HG03521 (cell line): ENCODE measurements around the gene CCDC146.

ENCODE experiments used
- ATAC-seq: cut with Tn5 transposase; IDR thresholded peaks from one replicate; pipeline ENCODE4 v1.9.1; 2021; ENCODE audit warnings: mild to moderate bottlenecking, moderate library complexity; ENCODE audit not compliant: unreplicated experiment

The CCDC146 gene

DNA sequence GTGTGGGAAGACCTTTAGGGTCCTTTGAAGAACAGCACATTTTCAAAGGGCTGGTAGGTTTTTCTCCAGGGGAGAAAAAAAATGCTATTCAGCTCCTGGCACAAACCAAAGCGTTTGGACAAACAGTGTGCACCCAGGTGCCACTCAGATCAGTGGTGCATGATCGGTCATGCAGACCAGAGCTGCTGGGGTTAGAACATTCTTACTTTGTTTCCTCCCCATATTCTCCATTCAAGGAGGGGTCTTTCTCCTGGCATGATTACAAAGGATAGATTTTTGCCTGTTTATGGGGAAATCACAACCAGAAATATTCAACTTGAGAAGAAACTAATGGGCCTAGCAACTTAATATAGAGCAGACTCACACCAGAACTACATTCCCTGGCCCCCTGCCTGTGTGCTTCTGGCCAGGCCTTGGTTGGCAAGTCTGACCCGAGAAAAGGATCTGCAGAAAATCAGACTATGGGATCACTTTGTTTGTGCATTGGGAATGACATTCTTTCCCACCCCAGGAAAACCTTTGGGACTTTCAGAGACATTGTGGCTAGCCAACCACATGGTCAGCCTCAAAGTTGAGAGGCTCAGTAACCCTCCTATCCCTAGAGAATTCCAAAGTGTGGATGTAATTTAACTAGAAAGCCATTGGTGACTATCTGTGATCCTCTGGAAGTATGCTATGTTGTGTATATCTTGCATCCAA, 159.5 kb downstream of the CCDC146 start:
- ATAC-seq, result no peak

DNA sequence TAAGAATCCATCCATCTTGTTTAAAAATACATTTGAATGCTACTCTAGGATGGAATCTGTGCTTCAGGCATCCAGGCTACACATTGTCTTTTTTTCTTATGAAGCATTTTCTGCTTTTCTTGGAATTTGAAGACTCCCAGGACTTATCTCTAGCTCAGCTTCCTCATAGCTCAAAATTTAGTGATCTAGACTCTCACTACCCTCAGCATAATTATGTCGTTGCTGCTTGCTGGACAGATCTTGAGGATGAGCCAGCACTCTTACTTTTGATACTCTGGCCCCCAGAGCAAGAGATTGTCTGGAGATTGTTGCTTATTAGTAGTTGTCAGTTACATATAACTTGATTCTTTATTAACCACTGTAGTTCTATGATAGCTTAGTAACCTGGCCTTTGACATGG, 160.5 kb downstream of the CCDC146 start:
- ATAC-seq, result no peak

DNA sequence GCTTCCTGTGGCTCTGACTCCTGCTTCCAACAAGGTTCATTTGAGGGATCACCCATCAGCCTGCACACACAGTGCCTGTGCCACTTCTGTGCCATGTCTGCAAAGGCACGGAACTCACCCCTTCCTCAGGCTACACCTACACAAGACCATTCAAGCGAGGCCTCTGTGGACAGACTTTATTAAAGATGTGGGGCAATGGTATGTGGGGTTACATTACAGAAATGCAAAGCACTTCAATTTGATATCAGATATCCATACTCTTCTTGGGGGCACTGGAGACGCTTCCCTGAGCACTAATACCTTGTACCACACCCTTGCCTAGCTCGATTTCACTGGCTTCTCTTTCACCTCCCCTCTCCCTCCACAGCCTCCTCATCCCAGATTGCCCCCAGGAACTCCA, 161.6 kb downstream of the CCDC146 start:
- no peak for ATAC-seq

DNA sequence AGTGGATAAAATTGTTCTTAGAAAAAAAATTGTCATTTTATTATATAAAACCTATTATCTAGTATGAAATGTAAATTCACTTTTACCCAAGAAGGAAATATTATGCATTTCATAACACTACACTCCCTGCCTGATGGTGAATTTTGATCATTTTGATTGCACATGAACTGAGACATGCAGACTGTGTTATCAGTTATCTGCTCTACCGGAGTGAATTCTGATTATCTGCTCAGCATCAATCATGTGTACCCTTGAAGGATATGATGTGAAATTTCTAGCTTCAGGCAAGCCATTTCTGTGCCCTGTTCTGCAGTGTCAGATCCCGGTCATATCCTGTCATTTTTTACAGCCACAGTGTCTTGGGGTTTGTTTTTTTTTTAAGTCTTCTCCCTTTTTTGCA, 162.2 kb downstream of the CCDC146 start:
- no peak for ATAC-seq

DNA sequence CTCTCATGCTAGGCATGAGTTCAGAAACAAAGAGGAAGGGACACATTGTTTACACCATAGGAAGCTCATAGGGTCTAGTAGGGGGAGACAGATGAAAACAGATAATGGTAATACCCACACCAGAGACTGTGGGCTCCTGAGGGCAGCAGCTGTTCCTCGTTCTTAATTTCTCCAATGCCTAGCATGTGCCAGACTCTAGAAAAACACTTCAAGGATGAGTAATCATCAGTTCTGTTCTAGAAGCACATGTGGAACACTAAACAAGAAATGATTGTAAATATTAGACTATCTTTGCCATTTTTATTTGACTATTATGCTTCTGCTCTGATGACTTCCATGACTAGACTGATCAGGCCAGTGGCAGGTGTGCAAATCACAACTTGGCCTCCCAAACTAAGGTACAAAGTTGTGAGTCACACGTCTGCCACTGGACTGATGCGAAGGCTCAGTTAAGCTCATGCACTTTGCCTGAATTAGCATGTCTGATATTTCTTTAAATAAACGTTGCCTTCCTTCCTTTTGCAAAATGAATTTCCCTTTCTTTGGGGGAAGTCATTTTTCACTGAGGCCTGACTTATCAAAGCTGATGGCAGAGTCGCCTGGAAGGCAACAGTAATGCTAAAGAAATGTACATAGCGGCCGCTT, 166.4 kb downstream of the CCDC146 start:
- no peak for ATAC-seq

DNA sequence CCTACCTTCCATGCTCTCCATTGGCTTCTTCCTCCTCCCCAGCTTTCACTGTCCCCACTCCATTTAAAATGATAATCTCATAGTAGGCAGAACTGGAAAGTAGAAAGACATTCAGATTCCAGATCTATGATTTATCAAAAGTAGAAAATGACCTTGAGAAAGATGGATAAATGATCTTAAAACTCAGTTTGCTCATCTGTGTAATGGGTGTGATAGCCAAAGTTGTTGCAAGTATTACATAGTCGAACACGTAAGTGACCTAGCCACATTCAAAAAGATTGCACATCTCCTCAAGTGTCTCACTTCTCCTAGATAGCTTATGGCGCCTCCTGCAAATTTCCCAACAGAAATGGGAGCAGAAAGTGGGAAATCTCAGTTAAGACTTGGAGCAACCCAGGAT, 167.0 kb downstream of the CCDC146 start:
- ATAC-seq, result no peak

DNA sequence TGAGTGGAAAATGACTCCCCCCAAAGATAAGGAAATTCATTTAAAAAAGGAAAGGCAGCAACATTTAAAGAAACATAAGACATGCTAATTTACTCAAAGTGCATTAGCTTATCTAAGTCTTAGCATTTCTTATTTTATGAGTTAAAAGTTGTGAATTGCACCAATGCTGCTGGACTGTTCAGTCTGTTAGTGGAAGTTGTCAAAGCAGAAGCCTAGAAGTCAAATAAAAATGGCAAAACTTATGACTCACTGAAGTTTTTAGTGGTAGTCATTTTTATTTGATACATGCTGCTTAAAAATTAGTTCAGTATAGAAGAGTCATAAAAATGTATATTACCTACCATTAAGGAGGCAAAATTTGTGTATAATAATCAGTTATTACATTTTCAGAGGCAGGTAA, 168.0 kb downstream of the CCDC146 start:
- ATAC-seq, result no peak

DNA sequence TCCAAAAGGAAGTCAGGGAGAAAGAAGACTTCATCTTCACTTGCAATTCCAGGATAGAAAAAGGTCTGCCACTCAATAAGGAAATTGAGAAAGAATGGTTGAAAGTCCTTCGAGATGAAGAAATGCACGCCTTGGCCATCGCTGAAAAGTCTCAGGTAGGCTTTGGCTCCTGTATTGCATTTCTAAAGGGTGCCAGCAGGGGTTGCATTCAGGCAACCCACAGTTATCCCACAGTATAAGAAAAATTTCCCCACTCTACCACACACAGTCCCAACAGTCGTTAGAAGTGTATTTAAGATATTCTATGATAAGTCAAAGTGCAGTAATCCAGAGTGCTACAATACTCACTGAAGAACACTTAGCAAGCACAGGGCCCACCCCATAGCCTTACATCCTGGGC, 170.6 kb downstream of the CCDC146 start:
- ATAC-seq, result no peak

DNA sequence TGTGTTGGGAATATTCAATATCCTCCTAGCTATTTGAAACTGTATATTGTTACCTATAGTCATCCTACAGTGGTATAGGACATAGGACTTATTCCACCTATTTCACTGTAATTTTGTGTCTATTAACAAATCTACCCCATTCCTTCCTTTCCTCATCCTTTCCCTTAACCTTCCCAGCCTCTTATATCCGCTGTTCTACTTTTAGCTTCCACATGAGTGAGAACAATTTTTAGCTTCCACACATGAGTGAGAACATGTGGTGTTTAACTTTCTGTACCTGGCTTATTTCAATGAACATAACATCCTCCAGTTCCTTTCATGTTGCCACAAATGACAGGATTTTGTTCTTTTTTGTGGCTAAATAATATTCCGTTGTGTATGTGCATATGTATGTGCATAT, 173.1 kb downstream of the CCDC146 start:
- no peak for ATAC-seq

DNA sequence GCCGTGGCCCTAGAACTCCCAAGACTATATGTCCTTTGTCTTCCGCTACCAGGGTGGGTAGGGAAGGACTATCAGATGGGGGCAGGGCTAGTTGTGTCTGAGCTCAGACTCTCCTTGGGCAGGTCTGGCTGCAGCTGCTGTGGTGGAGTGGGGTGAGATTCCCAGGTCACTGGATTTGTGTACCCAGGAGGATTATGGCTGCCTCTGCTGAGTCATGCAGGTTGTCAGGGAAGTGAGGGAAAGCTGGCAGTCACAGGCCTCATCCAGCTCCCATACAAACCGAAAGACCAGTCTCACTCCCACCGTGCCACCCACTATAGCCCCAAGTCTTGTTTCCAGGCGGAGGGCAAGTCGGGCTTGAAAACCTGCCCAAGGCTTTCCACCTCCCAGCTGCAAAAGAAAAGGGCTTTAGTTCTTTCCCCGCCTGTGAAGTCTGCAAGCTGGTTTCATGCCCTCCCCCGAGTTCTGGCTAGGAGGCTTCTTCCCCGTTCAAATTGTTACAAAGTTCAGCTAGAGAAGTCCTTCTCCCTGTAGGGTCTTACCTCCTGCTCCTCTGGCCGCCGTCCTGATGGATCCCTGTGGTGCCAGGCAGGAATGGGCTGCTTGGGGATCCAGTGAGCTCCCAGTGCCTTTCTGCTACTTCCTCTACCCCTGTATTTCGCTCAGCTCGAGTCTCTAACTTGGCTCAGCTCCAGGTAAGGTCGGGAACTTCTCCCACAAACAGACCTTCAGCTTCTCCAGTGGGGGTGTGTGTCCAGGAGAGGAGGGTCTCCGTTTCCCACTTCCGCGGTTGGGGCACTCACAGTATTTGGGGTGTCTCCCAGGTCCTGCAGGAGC, 184.0 kb downstream of the CCDC146 start:
- no peak for ATAC-seq

DNA sequence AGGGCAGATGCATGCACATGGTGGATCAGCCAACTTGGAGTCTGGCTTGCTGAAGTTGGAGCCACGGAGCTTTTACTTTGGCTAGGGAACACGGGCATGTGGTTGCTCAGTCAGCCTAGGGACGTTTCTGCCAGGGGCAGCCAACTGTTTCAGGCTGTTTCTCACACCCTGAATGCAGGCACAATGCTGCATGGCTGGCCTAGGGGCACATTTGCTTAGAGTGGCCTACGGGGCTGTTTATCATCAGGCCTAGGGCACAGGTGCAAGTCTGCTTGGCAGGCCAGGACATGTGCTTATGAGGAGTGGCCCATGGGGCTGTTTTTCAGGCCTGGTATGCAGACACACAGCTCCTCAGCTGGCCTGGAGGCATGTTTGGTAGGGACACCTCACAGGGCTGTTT, 186.4 kb downstream of the CCDC146 start:
- no peak for ATAC-seq

DNA sequence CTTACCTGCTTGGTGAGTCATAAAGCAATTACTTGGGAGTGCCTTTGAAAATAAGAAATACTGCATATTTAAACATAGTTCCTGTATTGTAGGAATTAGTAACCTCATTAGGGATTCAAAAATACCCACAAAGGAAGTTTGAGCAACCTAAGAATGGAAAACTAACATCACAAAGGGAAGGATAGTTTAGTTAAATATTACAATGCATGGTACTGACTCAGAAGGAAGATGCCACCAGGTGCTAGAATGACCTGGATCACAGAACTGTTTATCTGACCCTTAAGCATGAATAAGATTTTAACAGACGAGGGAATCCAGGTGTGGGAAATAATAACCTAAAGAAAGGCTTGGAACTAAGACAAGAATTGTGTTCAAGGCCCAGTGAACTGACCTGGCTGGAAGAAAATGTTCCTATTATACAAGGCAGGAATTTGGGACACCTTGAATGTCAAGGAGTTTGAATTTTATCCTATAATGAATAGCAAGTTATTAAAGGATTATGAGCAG, 187.4 kb downstream of the CCDC146 start:
- ATAC-seq, result no peak

DNA sequence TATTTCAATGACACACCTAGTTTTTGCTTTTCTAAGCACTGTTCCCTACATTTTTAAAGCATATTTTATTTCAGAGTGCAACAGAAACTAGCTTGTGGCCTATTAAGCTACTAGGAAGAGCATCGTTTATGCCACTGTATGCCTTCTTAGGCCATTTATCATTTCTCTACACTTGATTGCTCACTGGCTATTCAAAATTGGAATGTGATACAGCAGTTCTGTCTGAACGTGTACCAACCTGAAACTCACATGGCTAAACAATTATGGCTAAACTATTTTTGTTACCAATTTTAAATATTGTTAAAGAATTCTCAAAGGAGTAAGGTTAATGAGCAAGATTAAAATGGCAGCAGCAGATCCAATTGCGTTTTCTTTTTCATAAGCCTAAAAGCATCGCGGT, 188.6 kb downstream of the CCDC146 start:
- no peak for ATAC-seq

DNA sequence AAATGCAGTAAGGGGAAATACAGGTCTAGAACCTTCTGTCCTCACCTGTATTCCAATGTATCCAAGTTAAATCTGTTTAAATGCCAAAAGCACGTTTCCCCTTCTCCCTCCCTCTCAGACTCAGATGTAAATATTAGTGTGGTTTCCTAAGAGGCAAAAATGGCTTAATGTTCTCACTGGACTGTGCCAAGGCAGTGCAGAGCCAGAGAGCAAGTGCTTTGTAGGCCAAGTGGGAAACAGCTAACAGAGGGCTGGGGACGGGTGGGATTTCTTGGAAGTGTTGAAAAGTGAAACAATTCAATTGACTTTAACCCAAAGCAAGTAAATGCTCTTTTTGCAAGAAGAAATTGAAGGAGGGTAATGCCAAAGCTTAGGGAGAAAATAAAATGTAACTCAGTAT, 190.7 kb downstream of the CCDC146 start:
- ATAC-seq, result no peak

DNA sequence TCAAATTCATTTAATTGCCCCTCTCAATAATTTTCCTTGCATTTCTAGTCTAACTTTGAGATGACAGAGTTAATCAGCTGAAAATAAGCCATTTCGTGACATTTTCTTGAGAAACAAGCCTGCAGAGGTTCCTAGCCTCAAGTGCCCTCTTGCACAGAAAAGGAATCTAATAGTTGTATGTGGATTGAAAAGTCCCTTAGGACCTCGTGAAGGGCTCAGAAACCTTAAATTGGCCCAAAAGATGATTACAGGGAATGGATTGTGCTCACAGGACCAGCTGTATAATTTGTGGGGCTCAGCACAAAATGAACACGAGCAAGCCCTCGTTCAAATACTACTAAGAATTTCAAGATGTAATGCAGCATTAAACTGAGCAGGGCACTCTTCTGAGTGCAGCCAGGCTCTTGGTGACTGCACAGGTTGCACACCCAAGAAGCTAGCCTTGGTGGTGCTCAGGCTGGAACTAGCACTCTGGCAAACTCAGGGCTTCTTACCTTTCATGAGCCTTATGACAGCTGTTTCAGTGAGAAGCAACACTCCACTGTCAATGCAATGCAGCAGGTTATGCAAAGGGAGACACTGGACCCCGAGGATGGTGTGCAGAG, 191.6 kb downstream of the CCDC146 start:
- ATAC-seq, result no peak

DNA sequence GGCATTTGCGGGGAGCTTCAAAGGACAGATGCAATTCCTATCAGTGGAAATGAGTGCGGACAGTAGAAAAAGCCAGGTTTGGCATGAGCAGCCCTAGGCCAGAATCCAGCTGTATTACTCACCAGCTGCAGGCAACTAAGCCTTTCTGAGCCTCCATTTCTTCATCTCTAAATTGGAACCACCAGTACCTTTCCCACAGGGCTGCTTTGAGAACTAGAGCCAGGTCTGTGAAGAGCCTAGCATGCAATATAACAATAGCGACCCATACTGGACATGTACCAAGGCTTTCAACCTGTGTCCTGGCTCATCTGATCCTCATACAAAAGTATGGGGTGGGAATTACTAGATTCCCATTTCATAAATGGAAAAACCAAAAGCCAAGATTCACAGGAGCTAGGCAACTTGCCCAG, 192.8 kb downstream of the CCDC146 start:
- ATAC-seq, result no peak

DNA sequence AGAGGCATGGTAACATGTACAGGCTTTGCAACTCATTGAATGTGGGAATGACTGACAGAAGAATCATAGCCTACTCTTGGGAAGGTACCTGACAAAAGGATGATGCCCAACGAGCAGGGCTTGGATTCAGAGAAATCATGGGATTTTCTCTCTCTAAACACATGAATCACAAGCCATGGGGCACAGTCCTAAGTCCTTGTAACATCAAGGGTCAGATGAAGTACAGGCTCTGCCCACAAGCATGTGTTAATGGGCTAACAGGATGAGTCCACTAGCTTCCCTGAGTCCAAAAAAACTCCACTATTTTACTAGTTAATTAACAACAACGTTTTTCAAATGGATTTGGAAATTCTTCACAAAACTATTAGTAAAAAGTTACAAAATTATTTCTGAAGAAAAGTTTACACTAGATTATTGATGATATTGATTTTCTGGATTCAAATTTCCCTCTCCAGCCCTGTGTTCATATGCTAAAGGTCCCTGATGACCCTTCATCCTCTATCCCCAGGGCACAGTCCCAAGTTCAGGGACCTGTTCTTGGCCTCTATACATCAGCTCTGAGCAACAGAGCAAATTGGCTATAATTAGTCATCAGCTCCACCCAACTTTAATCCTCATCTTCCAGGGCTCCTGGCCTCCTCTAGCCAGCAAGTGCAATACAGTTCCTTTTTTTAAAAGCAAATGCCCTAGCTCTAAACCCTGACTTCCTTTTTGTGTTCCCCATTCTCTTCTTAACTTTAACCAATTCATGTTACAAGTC, 194.0 kb downstream of the CCDC146 start:
- no peak for ATAC-seq

DNA sequence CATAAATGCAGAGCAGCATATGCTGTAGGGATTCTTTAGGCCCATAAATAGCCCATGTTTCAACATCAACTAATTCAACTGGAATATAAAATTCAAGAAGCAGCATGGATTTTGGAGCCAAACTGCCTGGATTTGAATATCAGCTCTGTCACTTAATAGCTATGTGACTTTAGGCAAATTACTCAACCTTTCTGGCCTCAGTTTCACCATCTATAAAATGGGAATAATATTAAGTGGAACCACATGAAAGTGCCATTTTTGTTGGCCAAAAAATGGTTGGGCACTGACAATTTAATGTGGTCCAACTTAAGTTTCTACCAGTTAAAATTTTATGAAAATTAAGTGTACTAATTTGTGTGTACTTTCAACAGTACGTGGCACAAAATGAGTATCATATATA, 195.6 kb downstream of the CCDC146 start:
- ATAC-seq, result no peak

DNA sequence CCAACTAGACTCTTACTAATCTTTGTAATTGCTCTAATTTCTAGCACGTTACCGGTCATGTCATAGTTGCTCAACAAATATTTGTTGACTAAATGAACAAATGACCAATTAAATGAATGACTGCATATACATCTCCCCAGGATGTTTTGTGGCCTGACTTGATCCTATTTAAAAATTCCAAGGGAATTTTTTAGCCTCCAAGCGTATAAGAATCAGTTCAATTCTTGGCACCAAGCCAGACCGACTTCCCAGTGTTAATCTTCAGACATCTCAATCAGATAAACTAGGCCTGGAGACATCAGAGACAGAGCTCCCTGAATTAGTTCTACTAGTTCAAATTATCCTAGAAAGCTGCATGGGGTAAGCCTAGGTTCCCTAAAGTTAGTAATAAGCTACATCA, 197.7 kb downstream of the CCDC146 start:
- no peak for ATAC-seq

DNA sequence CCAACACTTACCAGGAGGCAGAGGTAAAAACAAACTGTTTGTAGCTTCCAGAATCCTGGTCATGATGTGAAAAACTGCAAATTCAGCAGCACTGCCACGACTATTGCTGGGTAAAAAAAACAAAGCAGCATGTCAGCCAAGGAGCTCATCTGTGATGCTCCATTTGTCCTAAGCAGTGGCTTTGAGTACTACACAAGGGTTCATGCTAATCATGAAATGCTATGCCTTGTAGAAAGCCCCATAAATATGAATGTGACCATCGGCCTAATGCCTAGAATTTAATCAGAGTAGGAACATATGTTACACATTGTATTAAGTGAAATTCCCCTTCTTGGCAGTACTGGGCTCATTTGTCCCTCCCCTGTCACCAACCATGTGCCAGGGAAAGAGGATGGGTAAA, 198.3 kb downstream of the CCDC146 start:
- no peak for ATAC-seq

DNA sequence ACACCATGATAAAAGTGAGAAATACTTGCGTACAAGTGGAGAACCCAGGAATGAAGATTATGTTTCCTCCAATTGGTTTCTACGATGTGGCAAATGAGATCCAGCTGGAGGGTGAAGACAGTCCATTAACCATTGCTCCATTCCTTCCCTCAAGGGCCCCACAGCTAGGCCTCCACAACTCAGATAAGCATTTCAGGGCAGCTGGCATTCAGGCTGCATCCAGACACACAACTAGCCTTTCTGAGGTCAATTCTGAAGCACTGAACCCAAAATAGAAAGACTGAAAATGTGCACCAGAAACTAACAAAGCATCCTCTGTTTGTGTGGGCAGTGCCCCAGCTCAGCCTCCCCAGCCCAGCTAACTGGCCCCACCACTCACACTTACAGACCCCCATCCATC, 198.9 kb downstream of the CCDC146 start:
- no peak for ATAC-seq
